Ovary (tissue), 9 donors: ENCODE measurements around the gene RYR1. TPM values are rescaled to one million over a fixed set of nuclear protein-coding genes. Genes with fewer than 3 reads are reported as not detected.

Experiments used
- DNase-seq, 5 donors: peaks; one replicate each; pipeline ENCODE4 v3.0.0-alpha.2; 2019 to 2020
- H3K27ac ChIP-seq, 2 donors: fragments of 200-600 bp; one replicate each; pipeline versions ENCODE4 v1.5.1 to v1.8.0; 2019 to 2022
- H3K27me3 ChIP-seq: fragments of 200-600 bp; one replicate; pipeline ENCODE4 v1.8.0; 2022
- H3K36me3 ChIP-seq: fragments of 200-600 bp; sonication (generic); one replicate; pipeline ENCODE4 v1.5.1; 2019
- H3K4me1 ChIP-seq: one replicate; pipeline ENCODE4 v1.8.1; 2013; ENCODE audit warnings: mild to moderate bottlenecking, moderate library complexity; ENCODE audit not compliant: insufficient read depth
- H3K4me3 ChIP-seq: fragments of 200-600 bp; sonication (generic); one replicate; pipeline ENCODE4 v1.5.1; 2017
- H3K9me3 ChIP-seq, 2 donors: fragments of 200-600 bp in 1 of 2; sonication (generic) in 1 of 2; one replicate each; pipeline versions ENCODE4 v1.5.1 to v1.8.1; 2013 to 2019; ENCODE audit warnings: mild to moderate bottlenecking in 1 of 2, moderate library complexity in 1 of 2
- CTCF ChIP-seq, 3 donors: fragments of 450-650 bp in 2 of 3; fragments of 200-600 bp in 1 of 3; IDR thresholded peaks; one replicate each; pipeline versions ENCODE4 v1.5.1 to v1.8.0; 2016 to 2022; ENCODE audit warnings: antibody characterized with exemption in 3 of 3, mild to moderate bottlenecking in 1 of 3
- EP300 ChIP-seq: sonication (generic); formaldehyde crosslinking; IDR thresholded peaks from one replicate; pipeline ENCODE4 v1.6.1; 2017; ENCODE audit warnings: antibody characterized with exemption
- POLR2A ChIP-seq: fragments of 450-650 bp; IDR thresholded peaks from one replicate; pipeline ENCODE4 v1.6.1; 2017; ENCODE audit warnings: antibody characterized with exemption, mild to moderate bottlenecking, moderate library complexity
- WGBS, 3 donors: extraction: QIAGEN DNeasy Blood & Tissue Kit in 1 of 3; methylation state at CpG; one replicate each; pipeline versions ENCODE4 v1.1.5 to v1.1.7; 2013 to 2017; 5-methylcytosine and 5-hydroxymethylcytosine counted together
- intact Hi-C, 4 donors: fragments of 100-400 bp; cut with DNase I; formaldehyde crosslinking; loops; one replicate each; pipeline versions ENCODE4 v1.11.0 to v1.15.1; 2022 to 2023
- polyA plus RNA-seq, 2 donors: library from polyadenylated mRNA; stranded (reverse); fragments of 200-250 nt in 1 of 2; fragments of 350-450 nt in 1 of 2; fragmentation: Illumina TruSeq in 1 of 2; extraction: RNeasy Lipid Tissue Mini Kit (QIAGEN cat#74804) in 1 of 2; gene quantifications; one replicate each; pipeline ENCODE4 v1.2.3, GENCODE V29; 2013 to 2014
- total RNA-seq, 7 donors: library from RNA; depleted of rRNA in 2 of 7; stranded (reverse); fragments of >200 nt in 2 of 7; fragmentation: NEBNext Ultra II Directional in 3 of 7; extraction: Animal tissue kit (Norgen Biotek cat#: 25700) in 3 of 7; gene quantifications; one replicate each; pipeline versions ENCODE4 v1.1.0 to v1.2.4, GENCODE V29; 2016 to 2023
- donor health status: DM: no; HTN: no; CAD: no; lungs with moderate emphysema.
- donor health status: DM: no; HTN: no; CAD: no.
- donor health status: Bipolar disorder and iron deficiency.
- donor health status: DM: yes; HTN: yes; CAD: no.
- donor health status: DM: no; HTN: no; CAD: no.
- donor health status: DM: yes; HTN: yes; CAD: no.

Gene RYR1
- total and polyA plus RNA-seq, 9 donors, result 0.57 to 2.6 (median 1.0) TPM

DNA sequence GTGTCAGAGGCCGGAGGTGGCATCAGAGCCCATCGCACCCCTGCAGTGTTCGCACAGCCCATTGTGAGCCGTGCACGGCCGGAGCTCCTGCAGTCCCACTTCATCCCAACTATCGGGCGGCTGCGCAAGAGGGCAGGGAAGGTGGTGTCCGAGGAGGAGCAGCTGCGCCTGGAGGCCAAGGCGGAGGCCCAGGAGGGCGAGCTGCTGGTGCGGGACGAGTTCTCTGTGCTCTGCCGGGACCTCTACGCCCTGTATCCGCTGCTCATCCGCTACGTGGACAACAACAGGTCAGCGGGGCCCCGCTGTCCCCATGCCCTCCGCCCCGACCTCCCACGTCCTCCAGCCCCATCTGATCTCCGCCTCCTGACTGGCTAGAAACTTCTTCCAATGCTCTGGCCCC lies 85.7 kb downstream of the RYR1 start:
- Histone ChIP-seq H3K9me3 (no peaks in the 10 kb centered on the region), H3K27ac (no peak overlapping the region), H3K27me3 (no peaks in the 10 kb centered on the region), H3K4me1 (peaks cover 2% of the 10 kb centered on the region), H3K4me3 (no peak overlapping the region), H3K36me3 (no peaks in the 10 kb centered on the region)
- DNase-seq, result no peak
- WGBS, 3 donors, result 80 to 87% (median 83%) methylated on average over 26 of the region's 26 CpGs
- no peak for TF ChIP-seq POLR2A
- no peak for TF ChIP-seq EP300
- TF ChIP-seq CTCF (IDR thresholded peaks at IDR 0.05), result no peak
- intact Hi-C loops, result loop anchor here in 3 of 4 donors (5.0 to 10.0 kb wide), 3 partner anchors 86 to 408 kb away; partner anchors contain the start of gene CCER2 (in 1 of the 3)

GRCh38 chr19:38519988-38520387 lies 86.5 kb downstream of the RYR1 start:
- intact Hi-C loops, result loop anchor here in 3 of 4 donors (5.0 to 10.0 kb wide), 3 partner anchors 85 to 407 kb away; partner anchors contain the start of gene CCER2 (in 1 of the 3)
- WGBS, 3 donors, result 87 to 94% (median 91%) methylated on average over 6 of the region's 6 CpGs
- DNase-seq, result no peak

DNA sequence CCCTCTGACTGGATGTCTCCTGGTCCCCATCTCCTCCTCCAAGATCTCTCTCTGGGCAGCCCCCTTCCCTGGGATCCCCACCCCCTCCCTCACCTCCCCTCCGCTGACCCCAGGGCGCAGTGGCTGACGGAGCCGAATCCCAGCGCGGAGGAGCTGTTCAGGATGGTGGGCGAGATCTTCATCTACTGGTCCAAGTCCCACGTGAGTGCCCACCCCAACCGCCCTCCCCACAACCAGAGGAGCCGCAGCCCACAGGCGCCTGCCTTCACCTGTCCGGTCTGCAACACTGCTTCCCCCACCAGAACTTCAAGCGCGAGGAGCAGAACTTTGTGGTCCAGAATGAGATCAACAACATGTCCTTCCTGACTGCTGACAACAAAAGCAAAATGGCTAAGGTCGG lies 89.4 kb downstream of the RYR1 start:
- 77 to 83% (median 80%) methylated on average over 15 of the region's 15 CpGs for WGBS, 3 donors
- Histone ChIP-seq H3K4me3 (no peak overlapping the region), H3K4me1 (peaks cover 3% of the 10 kb centered on the region), H3K27ac (no peak overlapping the region), H3K36me3 (no peaks in the 10 kb centered on the region), H3K27me3 (no peaks in the 10 kb centered on the region), H3K9me3 (no peaks in the 10 kb centered on the region)
- TF ChIP-seq POLR2A (no peak), EP300 (no peak), CTCF (IDR thresholded peaks at IDR 0.05) (no peak)
- DNase-seq, result no peak
- intact Hi-C loops, result no loop called here

More at GRCh38 chr19:38519988-38520387, 86.5 kb downstream of the RYR1 start:
- Histone ChIP-seq H3K27ac (no peak overlapping the region), H3K9me3 (no peaks in the 10 kb centered on the region), H3K4me1 (peaks cover 3% of the 10 kb centered on the region), H3K27me3 (no peaks in the 10 kb centered on the region), H3K4me3 (no peak overlapping the region), H3K36me3 (no peaks in the 10 kb centered on the region)
- TF ChIP-seq EP300 (no peak), POLR2A (no peak), CTCF (IDR thresholded peaks at IDR 0.05) (no peak)

- 79 to 92% (median 91%) methylated on average over 3 of the region's 3 CpGs for WGBS, 3 donors
- Histone ChIP-seq H3K27ac (no peak overlapping the region), H3K4me1 (peaks cover 3% of the 10 kb centered on the region)
These were observed 89.8 kb downstream of the RYR1 start for GRCh38 chr19:38523319-38523718.

More at GRCh38 chr19:38523319-38523718, 89.8 kb downstream of the RYR1 start:
- intact Hi-C loops, result no loop called here
- DNase-seq, result no peak
- no peak overlapping the region for H3K4me3 ChIP-seq
- no peaks in the 10 kb centered on the region for H3K9me3 ChIP-seq
- TF ChIP-seq POLR2A (no peak), CTCF (IDR thresholded peaks at IDR 0.05) (no peak), EP300 (no peak)
- no peaks in the 10 kb centered on the region for H3K36me3 ChIP-seq
- no peaks in the 10 kb centered on the region for H3K27me3 ChIP-seq
